GDM1 (cell line): Measurements from ENCODE around the gene ZNF354B.

Source experiments
- DNase-seq: peaks from one replicate; lab custom pipeline; 2025; lab: John Stamatoyannopoulos, UW

ZNF354B gene

DNA sequence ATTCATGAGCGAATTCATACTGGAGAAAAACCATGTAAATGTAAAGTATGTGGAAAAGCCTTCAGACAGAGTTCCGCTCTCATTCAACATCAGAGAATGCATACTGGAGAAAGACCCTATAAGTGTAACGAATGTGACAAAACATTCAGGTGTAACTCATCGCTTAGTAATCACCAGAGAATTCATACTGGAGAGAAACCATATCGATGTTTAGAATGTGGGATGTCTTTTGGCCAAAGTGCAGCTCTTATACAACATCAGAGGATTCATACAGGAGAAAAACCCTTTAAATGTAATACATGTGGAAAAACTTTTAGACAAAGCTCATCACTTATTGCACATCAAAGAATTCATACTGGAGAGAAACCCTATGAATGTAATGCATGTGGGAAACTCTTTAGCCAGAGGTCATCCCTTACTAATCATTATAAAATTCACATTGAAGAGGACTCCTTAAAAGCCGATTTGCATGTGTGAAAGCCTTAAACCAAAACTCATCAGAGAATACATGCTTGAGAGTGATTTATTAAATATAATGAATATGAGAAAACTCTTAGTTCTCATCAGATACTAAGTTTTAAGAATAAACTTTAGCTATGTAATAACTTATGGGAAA, 24.2 kb downstream of the ZNF354B start:
- no peak for DNase-seq

DNA sequence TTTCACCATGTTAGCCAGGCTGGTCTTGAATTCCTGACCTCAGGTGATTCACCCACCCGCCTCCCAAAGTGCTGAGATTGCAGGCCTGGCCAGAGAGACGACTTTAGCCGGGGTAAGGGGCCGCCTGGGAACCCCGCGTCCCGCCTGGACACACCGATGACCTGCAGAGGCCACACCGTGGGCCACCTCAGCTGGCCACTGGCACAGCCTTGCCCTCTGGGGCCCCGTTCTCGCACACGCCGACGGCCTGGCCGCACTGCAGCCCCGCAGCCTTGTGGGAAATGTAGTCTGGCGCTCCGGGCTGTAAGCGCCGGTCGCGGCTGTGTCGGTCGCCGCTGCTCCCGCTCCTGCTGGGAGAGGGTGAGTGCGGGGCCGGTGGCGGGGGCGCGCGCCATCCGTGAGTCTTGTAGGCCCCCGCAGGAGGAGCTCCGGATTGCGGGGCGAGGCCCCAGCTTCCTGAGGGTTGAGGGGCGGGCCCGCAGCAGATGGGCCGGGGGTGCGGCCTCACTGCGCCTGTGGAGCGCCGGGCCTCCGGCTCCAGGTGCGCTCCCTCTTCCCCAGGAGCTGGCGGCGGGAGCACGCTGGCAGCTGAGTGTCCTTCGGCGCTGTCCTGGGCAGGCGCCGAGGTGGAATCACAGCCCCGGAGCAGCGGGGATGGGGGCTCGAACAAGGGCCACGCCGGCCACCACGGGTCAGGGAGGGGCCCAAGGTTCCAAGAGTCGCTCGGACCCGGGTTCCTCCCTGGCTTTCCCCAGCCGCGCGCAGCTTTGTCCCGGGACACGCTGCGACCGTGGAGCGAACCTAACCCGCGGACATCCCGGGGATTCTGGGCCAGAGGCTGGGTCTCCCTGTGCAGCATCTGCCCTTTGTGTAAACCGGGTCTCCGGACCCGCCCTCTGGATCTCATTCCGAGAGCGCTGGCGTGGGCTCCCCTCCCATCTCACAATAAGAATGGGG, 36.1 kb downstream of the ZNF354B start, which contains the start of gene ZFP2:
Gene ZFP2 (plus strand): TSS at position 299 of the 957 bp plus-strand sequence. CDS start 35,401 bp downstream, outside the sequence.
- DNase-seq = no peak

GRCh38 chr5:178899289-178899688, 39.5 kb downstream of the ZNF354B start:
- DNase-seq = no peak

GRCh38 chr5:178902849-178903248, 43.1 kb downstream of the ZNF354B start:
- no peak for DNase-seq

- DNase-seq = no peak
These were observed 72.3 kb downstream of the ZNF354B start for GRCh38 chr5:178931846-178932760.
